ENCODE results near the gene PPP2R5E. TPM values are rescaled to one million over a fixed set of nuclear protein-coding genes. Genes with fewer than 3 reads are reported as not detected.

PPP2R5E gene
- total RNA-seq, 1 experiment from 2014 or later = 47.2 TPM

- in situ Hi-C loops (cut with HindIII; ENCODE audit: low pct_unique_long_range_greater_than_20kb, low sequenced_read_pairs) = no loop called here
- TF ChIP-seq CTCF (IDR thresholded peaks at IDR 0.05) (no peak), POLR2AphosphoS5 (IDR thresholded peaks at IDR 0.05; ENCODE audit: low read depth, low read length) (no peak), REST (IDR thresholded peaks at IDR 0.05; ENCODE audit: insufficient read depth in 1 of 2, low read depth in 2 of 2, low read length in 1 of 2) (no peak), TCF7L2 (IDR thresholded peaks at IDR 0.05; ENCODE audit: low read depth, low read length) (no peak), SIN3A (IDR thresholded peaks at IDR 0.05; ENCODE audit: borderline replicate concordance, insufficient read depth, low read depth, low read length) (no peak)
- no TSS peak for BruUV-seq (replicated peaks)
- Histone ChIP-seq H3K27ac (ENCODE audit: low read length) (no peak overlapping the region), H3K36me3 (ENCODE audit: control insufficient read depth, insufficient read depth, low read length) (peaks cover 10% of the 10 kb centered on the region; the same call in 1 of the 2 replicates), H3K9me3 (ENCODE audit: control insufficient read depth, insufficient read depth, low read depth, low read length) (no peaks in the 10 kb centered on the region), H3K27me3 (ENCODE audit: control insufficient read depth, insufficient read depth, low read length) (no peaks in the 10 kb centered on the region), H3K4me3 (ENCODE audit: low read depth in 2 of 2, low read length in 2 of 2) (no peak overlapping the region), H3K4me1 (ENCODE audit: control insufficient read depth, insufficient read depth, low read length) (no peaks in the 10 kb centered on the region)
- CTCF ChIA-PET = no interaction called here
- POLR2A ChIA-PET = interaction anchor here (0.6 kb wide), 1 partner anchor 740 kb away, joined by 3 read pairs; no protein-coding TSS in a partner anchor
- DNase-seq (ENCODE audit: low read depth, low spot score) (no peak), ATAC-seq (no peak)
- intact Hi-C loops (cut with micrococcal nuclease; ENCODE audit: unreplicated experiment) = no loop called here
Measured at GRCh38 chr14:63383776-63384367, 159.3 kb downstream of the PPP2R5E start.

- H3K27me3 ChIP-seq (ENCODE audit: control insufficient read depth, insufficient read depth, low read length) = no peaks in the 10 kb centered on the region
- POLR2A ChIA-PET = no interaction called here
- BruUV-seq (replicated peaks) = no TSS peak
- in situ Hi-C loops (cut with HindIII; ENCODE audit: low pct_unique_long_range_greater_than_20kb, low sequenced_read_pairs) = no loop called here
- no peak overlapping the region for H3K27ac ChIP-seq (ENCODE audit: low read length)
- peaks cover 3% of the 10 kb centered on the region for H3K36me3 ChIP-seq (ENCODE audit: control insufficient read depth, insufficient read depth, low read length)
- CTCF ChIA-PET = no interaction called here
- no peaks in the 10 kb centered on the region for H3K9me3 ChIP-seq (ENCODE audit: control insufficient read depth, insufficient read depth, low read depth, low read length)
- ATAC-seq (no peak), DNase-seq (ENCODE audit: low read depth, low spot score) (no peak)
- TF ChIP-seq POLR2AphosphoS5 (IDR thresholded peaks at IDR 0.05; ENCODE audit: low read depth, low read length) (no peak), REST (IDR thresholded peaks at IDR 0.05; ENCODE audit: insufficient read depth in 1 of 2, low read depth in 2 of 2, low read length in 1 of 2) (no peak), TCF7L2 (IDR thresholded peaks at IDR 0.05; ENCODE audit: low read depth, low read length) (no peak), CTCF (IDR thresholded peaks at IDR 0.05) (no peak), SIN3A (IDR thresholded peaks at IDR 0.05; ENCODE audit: borderline replicate concordance, insufficient read depth, low read depth, low read length) (no peak)
- no peak overlapping the region for H3K4me3 ChIP-seq (ENCODE audit: low read depth in 2 of 2, low read length in 2 of 2)
- H3K4me1 ChIP-seq (ENCODE audit: control insufficient read depth, insufficient read depth, low read length) = no peaks in the 10 kb centered on the region
- intact Hi-C loops (cut with micrococcal nuclease; ENCODE audit: unreplicated experiment) = no loop called here
Measured at GRCh38 chr14:63378444-63378843, 164.7 kb downstream of the PPP2R5E start.
